Ishikawa (cell line): ENCODE data around the gene PBX4.

Experiments
- CEBPB ChIP-seq: IDR thresholded peaks from 2 replicates; pipeline ENCODE4 v1.6.1; 2012
- REST ChIP-seq: IDR thresholded peaks from 2 replicates; pipeline ENCODE4 v1.6.1; 2012; ENCODE audit warnings: low read depth, mild to moderate bottlenecking
- YY1 ChIP-seq: IDR thresholded peaks from 2 replicates; pipeline ENCODE4 v1.6.1; 2012; ENCODE audit warnings: low read depth
- TF ChIP-seq, protein P1 (sequence below): IDR thresholded peaks from 2 replicates; pipeline ENCODE4 v1.6.1; 2012

- TF ChIP-seq CEBPB (no peak), REST (no peak), YY1 (no peak)
- TF ChIP-seq, protein P1, sequence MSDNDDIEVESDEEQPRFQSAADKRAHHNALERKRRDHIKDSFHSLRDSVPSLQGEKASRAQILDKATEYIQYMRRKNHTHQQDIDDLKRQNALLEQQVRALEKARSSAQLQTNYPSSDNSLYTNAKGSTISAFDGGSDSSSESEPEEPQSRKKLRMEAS: no peak
These were observed 7.9 kb downstream of the PBX4 start for GRCh38 chr19:19610376-19611202.
